Measurements from ENCODE around the gene ZBTB26.

- TF ChIP-seq REST (IDR thresholded peaks at IDR 0.05; ENCODE audit: insufficient read depth in 1 of 2, low read depth in 2 of 2, low read length in 1 of 2): no peak
- no peak for TF ChIP-seq CTCF (IDR thresholded peaks at IDR 0.05)
- TF ChIP-seq POLR2AphosphoS5 (IDR thresholded peaks at IDR 0.05; ENCODE audit: low read depth, low read length): no peak
These were observed 24.6 kb upstream of the ZBTB26 start for GRCh38 chr9:122955961-122956360.
